Activated T-cell treated with anti-CD3 and anti-CD28 coated beads, Interleukin-2, amount 50 U/mL, for 4 hours (primary cell): ENCODE data around the gene PITPNC1. TPM values are rescaled to one million over a fixed set of nuclear protein-coding genes. Genes with fewer than 3 reads are reported as not detected.
"Not testable (repeated sequence)": the region's sequence is repeated elsewhere in the genome, so short reads cannot be mapped to it uniquely, and the experiment has no call there.

Experiments
- ATAC-seq, 2 donors: fragments of 200-7000 bp; cut with Tn5 transposase; one replicate each; pipeline ENCODE4 v1.10.0; 2021
- DNase-seq: peaks from one replicate; pipeline ENCODE4 v3.0.0-alpha.2; 2020
- H3K27me3 Mint-ChIP-seq: one replicate; pipeline ENCODE4 v1.8.0; 2021; ENCODE audit warnings: low read depth, mixed read lengths
- H3K36me3 Mint-ChIP-seq: one replicate; pipeline ENCODE4 v1.8.0; 2022; ENCODE audit warnings: mixed read lengths; ENCODE audit not compliant: insufficient read depth
- H3K4me1 Mint-ChIP-seq: one replicate; pipeline ENCODE4 v1.8.0; 2021; ENCODE audit warnings: low read depth, mixed read lengths
- H3K4me3 Mint-ChIP-seq: one replicate; pipeline ENCODE4 v1.8.0; 2021; ENCODE audit warnings: mild to moderate bottlenecking, moderate library complexity, mixed read lengths
- H3K9me3 Mint-ChIP-seq: one replicate; pipeline ENCODE4 v1.8.0; 2021; ENCODE audit warnings: mixed read lengths
- total RNA-seq, 3 donors: library from RNA; stranded (reverse); gene quantifications; one replicate each; pipeline ENCODE4 v1.2.1, GENCODE V29; 2021

PITPNC1 gene
- total RNA-seq, 3 donors from 2014 or later: 14.3 to 28.0 (median 19.7) TPM

GRCh38 chr17:67459985-67460384 is 82.9 kb downstream of the PITPNC1 start:
- Mint-ChIP-seq H3K4me1 (peaks cover 76% of the 10 kb centered on the region), H3K4me3 (no peak overlapping the region)

GRCh38 chr17:67461228-67461780 is 84.2 kb downstream of the PITPNC1 start:
- H3K36me3 Mint-ChIP-seq: peaks cover 22% of the 10 kb centered on the region
- H3K27me3 Mint-ChIP-seq: no peaks in the 10 kb centered on the region
- peaks cover 77% of the 10 kb centered on the region for H3K4me1 Mint-ChIP-seq
- ATAC-seq (peak; percentile 73 to 80), DNase-seq (peak; percentile 26)
- H3K4me3 Mint-ChIP-seq: no peak overlapping the region
- peaks cover 11% of the 10 kb centered on the region for H3K9me3 Mint-ChIP-seq

More at GRCh38 chr17:67459985-67460384, 82.9 kb downstream of the PITPNC1 start:
- H3K27me3 Mint-ChIP-seq: no peaks in the 10 kb centered on the region
- peaks cover 21% of the 10 kb centered on the region for H3K36me3 Mint-ChIP-seq
- DNase-seq (no peak), ATAC-seq (no peak)
- peaks cover 11% of the 10 kb centered on the region for H3K9me3 Mint-ChIP-seq

- no peak for DNase-seq
- Mint-ChIP-seq H3K36me3 (peaks cover 22% of the 10 kb centered on the region), H3K9me3 (peaks cover 11% of the 10 kb centered on the region), H3K27me3 (no peaks in the 10 kb centered on the region), H3K4me1 (peaks cover 76% of the 10 kb centered on the region), H3K4me3 (peak overlapping the region; percentile 24)
- ATAC-seq: no peak
Measured at GRCh38 chr17:67461876-67462275, 84.8 kb downstream of the PITPNC1 start.

GRCh38 chr17:67466251-67466796 is 89.2 kb downstream of the PITPNC1 start:
- peak in 1 of 2 donors; percentile 30 for ATAC-seq
- H3K9me3 Mint-ChIP-seq: no peaks in the 10 kb centered on the region
- no peak for DNase-seq
- no peak overlapping the region for H3K4me3 Mint-ChIP-seq
- H3K36me3 Mint-ChIP-seq: peaks cover 3% of the 10 kb centered on the region
- peaks cover 73% of the 10 kb centered on the region for H3K4me1 Mint-ChIP-seq
- H3K27me3 Mint-ChIP-seq: no peaks in the 10 kb centered on the region

GRCh38 chr17:67467500-67468455 is 90.7 kb downstream of the PITPNC1 start:
- H3K27me3 Mint-ChIP-seq: no peaks in the 10 kb centered on the region
- peaks cover 6% of the 10 kb centered on the region for H3K36me3 Mint-ChIP-seq
- no peaks in the 10 kb centered on the region for H3K9me3 Mint-ChIP-seq
- H3K4me3 Mint-ChIP-seq: no peak overlapping the region
- DNase-seq: no peak
- ATAC-seq: no peak
- peaks cover 74% of the 10 kb centered on the region for H3K4me1 Mint-ChIP-seq

- DNase-seq (no peak), ATAC-seq (peak; percentile 58 to 75)
- no peaks in the 10 kb centered on the region for H3K27me3 Mint-ChIP-seq
- peaks cover 6% of the 10 kb centered on the region for H3K36me3 Mint-ChIP-seq
- H3K9me3 Mint-ChIP-seq: no peaks in the 10 kb centered on the region
- H3K4me1 Mint-ChIP-seq: peaks cover 75% of the 10 kb centered on the region
- H3K4me3 Mint-ChIP-seq: peak overlapping the region; percentile 76
Measured at GRCh38 chr17:67469208-67469980, 92.3 kb downstream of the PITPNC1 start.

- no peaks in the 10 kb centered on the region for H3K27me3 Mint-ChIP-seq
- H3K36me3 Mint-ChIP-seq: peaks cover 4% of the 10 kb centered on the region
- ATAC-seq (no peak), DNase-seq (no peak)
- peaks cover 75% of the 10 kb centered on the region for H3K4me1 Mint-ChIP-seq
- H3K4me3 Mint-ChIP-seq: peak overlapping the region; percentile 3
- no peaks in the 10 kb centered on the region for H3K9me3 Mint-ChIP-seq
Measured at GRCh38 chr17:67470163-67470562, 93.1 kb downstream of the PITPNC1 start.

- peaks cover 76% of the 10 kb centered on the region for H3K4me1 Mint-ChIP-seq
- ATAC-seq (no peak), DNase-seq (no peak)
- H3K36me3 Mint-ChIP-seq: peaks cover 4% of the 10 kb centered on the region
- H3K9me3 Mint-ChIP-seq: no peaks in the 10 kb centered on the region
- H3K4me3 Mint-ChIP-seq: no peak overlapping the region
- H3K27me3 Mint-ChIP-seq: no peaks in the 10 kb centered on the region
Measured at GRCh38 chr17:67471118-67471517, 94.0 kb downstream of the PITPNC1 start.

GRCh38 chr17:67472606-67473005 is 95.5 kb downstream of the PITPNC1 start:
- H3K9me3 Mint-ChIP-seq, H3K27me3 Mint-ChIP-seq, H3K4me3 Mint-ChIP-seq, H3K36me3 Mint-ChIP-seq, ATAC-seq, DNase-seq: not testable (repeated sequence)
- peaks cover 68% of the 10 kb centered on the region for H3K4me1 Mint-ChIP-seq

GRCh38 chr17:67474081-67474661 is 97.1 kb downstream of the PITPNC1 start:
- Mint-ChIP-seq H3K4me3 (peak overlapping the region; percentile 70), H3K4me1 (peaks cover 71% of the 10 kb centered on the region)

GRCh38 chr17:67475161-67475937 is 98.3 kb downstream of the PITPNC1 start:
- H3K27me3 Mint-ChIP-seq: no peaks in the 10 kb centered on the region
- ATAC-seq (peak; percentile 78 to 82), DNase-seq (peak; percentile 83)
- H3K9me3 Mint-ChIP-seq: no peaks in the 10 kb centered on the region
- peaks cover 8% of the 10 kb centered on the region for H3K36me3 Mint-ChIP-seq
- H3K4me3 Mint-ChIP-seq: peak overlapping the region; percentile 70
- peaks cover 73% of the 10 kb centered on the region for H3K4me1 Mint-ChIP-seq

More at GRCh38 chr17:67474081-67474661, 97.1 kb downstream of the PITPNC1 start:
- DNase-seq (no peak), ATAC-seq (no peak)
- H3K9me3 Mint-ChIP-seq: no peaks in the 10 kb centered on the region
- peaks cover 8% of the 10 kb centered on the region for H3K36me3 Mint-ChIP-seq
- no peaks in the 10 kb centered on the region for H3K27me3 Mint-ChIP-seq

GRCh38 chr17:67476787-67477335 is 99.8 kb downstream of the PITPNC1 start:
- DNase-seq: no peak
- Mint-ChIP-seq H3K4me1 (peaks cover 74% of the 10 kb centered on the region), H3K36me3 (peaks cover 5% of the 10 kb centered on the region), H3K27me3 (no peaks in the 10 kb centered on the region), H3K4me3 (no peak overlapping the region), H3K9me3 (no peaks in the 10 kb centered on the region)
- no peak for ATAC-seq

- H3K9me3 Mint-ChIP-seq: no peaks in the 10 kb centered on the region
- H3K36me3 Mint-ChIP-seq: peaks cover 4% of the 10 kb centered on the region
- H3K4me3 Mint-ChIP-seq: peak overlapping the region; percentile 80
- peaks cover 75% of the 10 kb centered on the region for H3K4me1 Mint-ChIP-seq
- peak; percentile 83 for ATAC-seq
- DNase-seq: peak; percentile 52
- H3K27me3 Mint-ChIP-seq: no peaks in the 10 kb centered on the region
Measured at GRCh38 chr17:67477687-67478086, 100.6 kb downstream of the PITPNC1 start.
